Mucosa of descending colon (tissue), 3 donors: ENCODE results near the gene FNDC3B. TPM values are rescaled to one million over a fixed set of nuclear protein-coding genes. Genes with fewer than 3 reads are reported as not detected.

Source experiments
- ATAC-seq: fragments of 200-7000 bp; cut with Tn5 transposase; one replicate; pipeline ENCODE4 v1.9.1; 2020; ENCODE audit warnings: mild to moderate bottlenecking, moderate library complexity
- DNase-seq, 3 donors: peaks; one replicate each; pipeline ENCODE4 v3.0.0-alpha.2; 2020
- H3K36me3 ChIP-seq: fragments of 200-600 bp; one replicate; pipeline ENCODE4 v1.8.0; 2021; ENCODE audit warnings: low read depth, mild to moderate bottlenecking
- H3K4me1 ChIP-seq: fragments of 200-600 bp; one replicate; pipeline ENCODE4 v1.8.0; 2021; ENCODE audit warnings: low read depth, mild to moderate bottlenecking
- H3K4me3 ChIP-seq: fragments of 200-600 bp; one replicate; pipeline ENCODE4 v1.8.0; 2021; ENCODE audit warnings: mild to moderate bottlenecking
- H3K9me3 ChIP-seq: fragments of 200-600 bp; one replicate; pipeline ENCODE4 v1.8.0; 2021; ENCODE audit warnings: mild to moderate bottlenecking
- intact Hi-C, 2 donors: fragments of 100-400 bp; cut with DNase I in 1 of 2; cut with micrococcal nuclease in 1 of 2; formaldehyde crosslinking; loops; one replicate each; pipeline versions ENCODE4 v1.11.0 to v1.11.1; 2022; cut with DNase I, micrococcal nuclease
- total RNA-seq, 3 donors: library from RNA; stranded (reverse); fragmentation: NEBNext Ultra II Directional in 2 of 3; extraction: Animal tissue kit (Norgen Biotek cat#: 25700) in 2 of 3; gene quantifications; one replicate each; pipeline versions ENCODE4 v1.2.1 to v1.2.4, GENCODE V29; 2021 to 2023
- TF ChIP-seq, protein P1 (sequence below): fragments of 200-600 bp; IDR thresholded peaks from one replicate; pipeline ENCODE4 v1.8.0; 2022; ENCODE audit warnings: antibody characterized with exemption, mild to moderate bottlenecking
- donor health status: DM: no; HTN: no; CAD: no; lungs with moderate emphysema.
- donor health status: DM: no; HTN: no; CAD: no.
- donor health status: DM: no; HTN: yes; CAD: no.

FNDC3B gene
- total RNA-seq, 3 donors from 2014 or later = 107 to 132 (median 126) TPM

DNA sequence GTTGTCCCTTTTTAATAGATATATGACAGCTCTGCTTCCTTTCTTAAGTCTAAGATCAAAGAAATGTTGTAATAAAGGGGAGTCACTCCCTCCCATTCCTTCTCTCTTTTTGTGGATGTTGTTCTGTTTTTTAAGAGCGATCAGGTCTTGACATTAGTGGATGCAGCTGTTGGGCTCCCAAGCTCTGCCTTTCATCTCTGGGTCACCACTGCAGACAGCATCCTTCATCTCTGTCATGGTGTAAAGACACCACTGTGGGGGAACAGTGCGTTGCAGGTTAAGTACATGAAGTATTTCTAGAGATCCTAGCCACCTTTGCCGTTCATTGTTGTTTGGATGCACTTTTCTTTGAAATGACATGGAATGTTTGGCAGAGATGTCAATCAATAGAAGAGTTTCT is 17.7 kb downstream of the FNDC3B start:
- ATAC-seq (no peak), DNase-seq (no peak)
- TF ChIP-seq, protein P1, sequence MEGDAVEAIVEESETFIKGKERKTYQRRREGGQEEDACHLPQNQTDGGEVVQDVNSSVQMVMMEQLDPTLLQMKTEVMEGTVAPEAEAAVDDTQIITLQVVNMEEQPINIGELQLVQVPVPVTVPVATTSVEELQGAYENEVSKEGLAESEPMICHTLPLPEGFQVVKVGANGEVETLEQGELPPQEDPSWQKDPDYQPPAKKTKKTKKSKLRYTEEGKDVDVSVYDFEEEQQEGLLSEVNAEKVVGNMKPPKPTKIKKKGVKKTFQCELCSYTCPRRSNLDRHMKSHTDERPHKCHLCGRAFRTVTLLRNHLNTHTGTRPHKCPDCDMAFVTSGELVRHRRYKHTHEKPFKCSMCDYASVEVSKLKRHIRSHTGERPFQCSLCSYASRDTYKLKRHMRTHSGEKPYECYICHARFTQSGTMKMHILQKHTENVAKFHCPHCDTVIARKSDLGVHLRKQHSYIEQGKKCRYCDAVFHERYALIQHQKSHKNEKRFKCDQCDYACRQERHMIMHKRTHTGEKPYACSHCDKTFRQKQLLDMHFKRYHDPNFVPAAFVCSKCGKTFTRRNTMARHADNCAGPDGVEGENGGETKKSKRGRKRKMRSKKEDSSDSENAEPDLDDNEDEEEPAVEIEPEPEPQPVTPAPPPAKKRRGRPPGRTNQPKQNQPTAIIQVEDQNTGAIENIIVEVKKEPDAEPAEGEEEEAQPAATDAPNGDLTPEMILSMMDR = no peak
- H3K36me3 ChIP-seq = no peaks in the 10 kb centered on the region
- H3K9me3 ChIP-seq = no peaks in the 10 kb centered on the region
- intact Hi-C loops = no loop called here
- H3K4me3 ChIP-seq = no peak overlapping the region
- H3K4me1 ChIP-seq = peaks cover 23% of the 10 kb centered on the region

DNA sequence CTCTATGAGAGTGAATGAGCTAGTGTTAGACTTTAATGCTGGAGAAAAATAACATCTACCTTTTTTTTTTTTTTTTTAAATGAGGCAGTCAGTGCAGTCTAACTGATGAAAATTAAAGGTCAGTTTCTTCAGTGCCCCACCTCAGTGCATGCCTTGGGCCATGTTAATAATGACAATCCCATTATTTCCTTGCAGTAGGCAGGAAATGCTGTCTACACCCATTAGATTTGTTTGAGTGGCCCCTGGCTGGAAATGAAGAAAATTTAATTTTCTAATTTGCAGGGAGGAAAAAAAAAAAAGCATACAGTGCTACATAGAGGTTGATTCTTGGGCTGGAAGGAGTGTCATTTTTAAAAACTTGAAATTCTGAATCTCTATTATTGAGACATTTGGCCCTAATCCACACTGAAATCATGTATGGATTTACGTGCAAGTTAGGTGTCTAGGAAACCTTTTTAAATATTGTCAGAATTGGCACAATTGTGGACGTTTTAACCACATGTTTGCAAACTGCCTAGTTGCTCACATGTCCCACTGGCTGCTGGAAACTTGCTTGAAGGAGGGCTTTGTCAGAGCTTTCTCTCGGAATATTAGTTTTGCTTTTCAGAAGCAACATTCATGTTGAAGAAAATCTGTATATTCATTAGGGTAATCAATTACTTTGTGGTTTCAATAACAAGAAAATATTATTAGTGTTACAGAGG is 18.4 kb downstream of the FNDC3B start:
- peaks cover 29% of the 10 kb centered on the region for H3K4me1 ChIP-seq
- H3K36me3 ChIP-seq = no peaks in the 10 kb centered on the region
- TF ChIP-seq, protein P1 = no peak
- no peak overlapping the region for H3K4me3 ChIP-seq
- no peak for DNase-seq
- no peak for ATAC-seq
- intact Hi-C loops = no loop called here
- H3K9me3 ChIP-seq = no peaks in the 10 kb centered on the region

DNA sequence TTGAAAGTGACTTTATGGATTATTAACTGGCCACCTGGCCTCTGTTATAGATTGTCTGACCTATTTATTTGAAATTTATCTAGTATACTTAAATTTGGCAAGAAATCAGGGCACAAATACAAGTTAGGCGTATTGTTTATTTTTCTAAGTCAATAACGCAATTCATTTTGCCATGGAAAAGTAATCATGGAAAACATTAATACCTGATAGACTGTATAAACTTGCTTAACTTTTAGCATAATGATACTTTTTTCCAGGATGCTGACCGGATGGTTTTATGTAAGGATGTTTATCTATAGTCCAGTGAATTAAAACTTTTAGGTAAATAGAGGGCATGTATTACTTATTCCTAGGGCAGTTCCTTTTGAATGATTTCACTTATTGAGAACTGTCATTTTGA is 20.2 kb downstream of the FNDC3B start:
- ATAC-seq (no peak), DNase-seq (no peak)
- H3K4me3 ChIP-seq = no peak overlapping the region
- TF ChIP-seq, protein P1 = no peak
- peaks cover 33% of the 10 kb centered on the region for H3K4me1 ChIP-seq
- H3K9me3 ChIP-seq = no peaks in the 10 kb centered on the region
- intact Hi-C loops = no loop called here
- H3K36me3 ChIP-seq = no peaks in the 10 kb centered on the region

DNA sequence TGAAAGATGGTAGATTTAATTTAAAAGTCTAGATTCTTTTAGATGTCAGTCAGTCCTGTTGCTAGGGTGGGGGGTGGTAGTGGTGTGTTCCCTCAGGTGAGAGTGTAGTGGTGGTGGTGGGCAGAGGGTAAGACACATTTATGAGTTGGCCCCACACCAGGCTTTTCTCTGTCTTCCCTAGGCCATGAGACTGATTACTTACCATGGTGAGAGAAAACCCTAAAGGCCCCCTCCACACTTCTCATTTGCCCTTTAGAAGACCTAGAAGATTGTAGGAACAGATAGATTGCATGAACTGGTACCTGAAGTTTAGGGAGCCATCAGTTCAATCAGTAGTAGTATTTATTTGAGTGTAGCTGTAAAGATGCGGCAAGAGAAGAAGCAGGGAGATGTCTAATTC is 20.9 kb downstream of the FNDC3B start:
- TF ChIP-seq, protein P1 = no peak
- peaks cover 36% of the 10 kb centered on the region for H3K4me1 ChIP-seq
- ATAC-seq = no peak

DNA sequence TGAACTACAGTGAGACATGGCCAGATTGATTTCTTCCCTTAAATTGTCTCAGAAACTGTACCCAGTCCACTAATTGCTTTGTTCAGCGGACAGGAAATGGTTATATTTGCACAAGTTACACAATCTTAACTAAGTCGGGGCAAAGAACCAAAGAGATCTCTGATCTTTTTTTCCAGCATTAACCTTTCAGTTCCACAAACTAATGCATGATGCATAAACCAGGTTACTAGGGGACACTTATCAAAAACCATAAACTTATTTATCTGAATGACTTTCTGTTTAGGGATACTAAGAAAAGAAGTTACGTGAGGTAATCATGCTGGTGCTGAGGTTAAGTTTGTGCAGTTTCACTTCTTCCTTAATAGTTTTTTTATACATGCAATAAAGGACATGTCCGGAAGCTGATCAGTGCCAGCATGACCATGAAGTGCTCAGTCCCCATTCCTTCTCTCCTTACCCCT is 22.4 kb downstream of the FNDC3B start:
- H3K4me1 ChIP-seq = peaks cover 46% of the 10 kb centered on the region
- peak in 1 of 3 donors; percentile 59 for DNase-seq
- ATAC-seq = peak; percentile 78
- TF ChIP-seq, protein P1 = no peak
- H3K36me3 ChIP-seq = no peaks in the 10 kb centered on the region
- intact Hi-C loops = no loop called here
- H3K9me3 ChIP-seq = no peaks in the 10 kb centered on the region
- H3K4me3 ChIP-seq = no peak overlapping the region

More for the DNA sequence above, 20.9 kb downstream of the FNDC3B start:
- no peak overlapping the region for H3K4me3 ChIP-seq
- DNase-seq = no peak
- no peaks in the 10 kb centered on the region for H3K36me3 ChIP-seq
- no peaks in the 10 kb centered on the region for H3K9me3 ChIP-seq
- intact Hi-C loops = no loop called here
